Spleen (tissue), 7 donors: ENCODE measurements around the gene GBE1.

Experiments used
- CTCF ChIP-seq, 11 experiments: fragments of 200-600 bp in 7 of 11; fragments of 450-650 bp in 4 of 11; sonication (generic) in 4 of 11; IDR thresholded peaks in 8 of 11; conservative IDR thresholded peaks in 3 of 11; 1 replicate in 7 of 11; 2 replicates in 4 of 11; pipeline versions ENCODE4 v1.4.0 to v1.8.0; 2016 to 2021; ENCODE audit warnings: antibody characterized with exemption in 11 of 11, inconsistent platforms in 4 of 11, mild to moderate bottlenecking in 1 of 11
- POLR2A ChIP-seq, 3 donors: fragments of 450-650 bp; IDR thresholded peaks; one replicate each; pipeline ENCODE4 v1.5.1; 2017; ENCODE audit warnings: antibody characterized with exemption in 3 of 3, mild to moderate bottlenecking in 1 of 3
- donor health status: DM: no; HTN: no; CAD: no; lungs with moderate emphysema.
- donor health status: DM: no; HTN: no; CAD: no.
- donor health status: DM: no; HTN: no; CAD: no.

- TF ChIP-seq POLR2A (IDR thresholded peaks at IDR 0.05) (no peak), CTCF (IDR thresholded peaks at IDR 0.05 in 8 of 11, conservative IDR thresholded peaks at IDR 0.05 in 3 of 11) (no peak)
These were observed 278.4 kb downstream of the GBE1 start for GRCh38 chr3:81483046-81483445.
